Retina (tissue), 1 donor: Measurements from ENCODE around the gene TMTC1.
"Not testable (repeated sequence)": the region's sequence is repeated elsewhere in the genome, so short reads cannot be mapped to it uniquely, and the experiment has no call there.

ENCODE experiments used
- DNase-seq: peaks from one replicate; pipeline ENCODE4 v3.0.0-alpha.2; 2016

Gene TMTC1

GRCh38 chr12:29783773-29784666 lies at the start of gene TMTC1:
TMTC1 (minus strand) TSS chr12:29783942; CDS start chr12:29783751, 191 bp downstream.
- DNase-seq, result peak; percentile 79

- DNase-seq, result no peak
Measured at GRCh38 chr12:29831173-29831572, 47.4 kb upstream of the TMTC1 start.

- DNase-seq, result no peak
Measured at GRCh38 chr12:29830391-29830790, 46.6 kb upstream of the TMTC1 start.

GRCh38 chr12:29818916-29819623 lies 35.3 kb upstream of the TMTC1 start:
- DNase-seq, result no peak

DNA sequence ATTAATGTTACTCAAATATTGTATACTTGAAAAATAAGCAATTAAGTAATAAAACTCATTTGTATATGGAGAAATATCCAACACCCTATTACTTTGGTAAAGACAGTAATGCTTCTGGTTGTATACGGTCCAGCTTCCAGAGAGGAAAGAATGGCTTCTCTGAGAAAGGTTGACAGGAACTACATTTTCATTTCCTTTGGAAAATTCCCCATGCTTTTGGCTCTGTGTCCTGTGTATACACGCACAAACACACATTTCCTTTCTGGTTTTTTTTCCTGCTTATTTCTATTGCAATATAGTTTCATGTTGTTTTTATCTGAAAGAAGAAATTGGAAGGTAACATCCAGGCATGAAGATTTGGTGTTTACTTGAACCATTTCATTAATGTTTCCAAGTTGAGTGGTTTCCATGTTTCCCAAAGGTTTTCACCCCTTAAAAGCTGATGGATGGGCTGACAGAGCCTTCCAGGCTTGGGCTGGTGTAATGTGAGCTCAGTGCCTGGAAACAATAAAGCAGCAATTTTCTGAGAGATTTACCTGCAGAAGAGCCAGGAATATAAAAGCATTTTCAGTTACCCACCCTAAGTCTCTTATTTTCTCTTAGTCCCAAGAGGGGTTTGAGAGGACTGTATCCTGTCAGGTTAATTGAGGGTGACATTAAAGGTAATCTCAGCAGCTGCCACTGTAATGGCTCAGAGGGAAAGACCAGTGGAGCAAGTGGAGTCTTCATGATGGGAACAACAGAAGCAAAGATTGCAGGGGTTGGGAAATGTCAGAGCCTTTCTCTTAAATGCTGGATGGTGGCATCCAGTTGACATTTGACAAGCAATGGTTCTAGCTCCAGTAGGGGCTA lies 33.4 kb upstream of the TMTC1 start:
- DNase-seq, result peak; percentile 25

DNA sequence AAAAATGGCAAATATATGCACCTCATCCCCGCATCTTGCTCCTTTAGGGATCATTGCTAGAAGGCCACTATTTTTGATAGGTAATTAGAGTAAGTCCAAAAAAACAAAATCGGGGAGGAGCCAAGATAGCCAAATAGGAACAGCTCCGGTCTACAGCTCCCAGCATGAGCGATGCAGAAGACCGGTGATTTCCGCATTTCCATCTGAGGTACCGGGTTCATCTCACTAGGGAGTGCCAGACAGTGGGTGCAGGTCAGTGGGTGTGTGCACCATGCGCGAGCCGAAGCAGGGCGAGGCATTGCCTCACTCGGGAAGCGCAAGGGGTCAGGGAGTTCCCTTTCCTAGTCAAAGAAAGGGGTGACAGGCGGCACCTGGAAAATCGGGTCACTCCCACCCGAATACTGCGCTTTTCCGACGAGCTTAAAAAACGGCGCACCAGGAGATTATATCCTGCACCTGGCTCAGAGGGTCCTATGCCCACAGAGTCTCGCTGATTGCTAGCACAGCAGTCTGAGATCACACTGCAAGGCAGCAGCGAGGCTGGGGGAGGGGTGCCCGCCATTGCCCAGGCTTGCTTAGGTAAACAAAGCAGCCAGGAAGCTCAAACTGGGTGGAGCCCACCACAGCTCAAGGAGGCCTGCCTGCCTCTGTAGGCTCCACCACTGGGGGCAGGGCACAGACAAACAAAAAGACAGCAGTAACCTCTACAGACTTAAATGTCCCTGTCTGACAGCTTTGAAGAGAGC lies 26.0 kb upstream of the TMTC1 start:
- not testable (repeated sequence) for DNase-seq

DNA sequence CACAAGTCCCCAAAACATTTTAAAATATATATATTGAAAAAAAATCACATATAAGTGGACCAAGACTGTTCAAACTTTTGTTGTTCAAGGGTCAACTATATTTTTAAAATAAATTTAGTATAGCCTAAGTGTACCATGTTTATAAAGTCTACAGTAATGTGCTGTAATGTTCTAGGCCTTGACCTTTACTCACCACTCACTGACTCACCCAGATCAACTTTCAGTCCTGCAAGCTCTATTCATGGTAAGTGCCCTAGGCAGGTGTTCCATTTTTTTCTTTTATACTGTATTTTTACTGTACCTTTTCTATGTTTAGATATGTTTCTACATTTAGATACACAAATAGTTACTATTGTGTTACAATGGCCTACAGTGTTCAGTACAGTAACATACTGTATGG lies 23.4 kb upstream of the TMTC1 start:
- DNase-seq, result no peak

GRCh38 chr12:29804019-29804418 lies 20.3 kb upstream of the TMTC1 start:
- DNase-seq, result no peak

DNA sequence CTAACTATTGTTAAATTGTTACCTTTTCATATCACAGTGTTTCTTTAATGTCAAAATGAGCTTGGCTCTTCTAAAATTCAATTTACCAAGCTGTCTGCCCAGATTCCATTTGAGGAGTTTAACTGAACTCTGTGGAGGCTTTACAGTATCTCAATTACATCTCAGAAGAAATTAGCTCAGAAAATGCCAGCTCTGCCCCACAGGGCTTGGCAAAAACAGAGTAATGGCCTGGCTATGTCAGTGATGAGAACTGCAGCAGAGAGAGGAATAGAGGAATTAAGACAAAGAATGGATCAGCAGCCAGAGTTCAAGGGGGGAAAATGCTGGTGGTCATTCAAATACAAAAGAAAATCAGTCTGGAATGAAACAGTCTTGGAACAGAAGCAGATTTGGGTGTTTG lies 15.8 kb upstream of the TMTC1 start:
- no peak for DNase-seq

DNA sequence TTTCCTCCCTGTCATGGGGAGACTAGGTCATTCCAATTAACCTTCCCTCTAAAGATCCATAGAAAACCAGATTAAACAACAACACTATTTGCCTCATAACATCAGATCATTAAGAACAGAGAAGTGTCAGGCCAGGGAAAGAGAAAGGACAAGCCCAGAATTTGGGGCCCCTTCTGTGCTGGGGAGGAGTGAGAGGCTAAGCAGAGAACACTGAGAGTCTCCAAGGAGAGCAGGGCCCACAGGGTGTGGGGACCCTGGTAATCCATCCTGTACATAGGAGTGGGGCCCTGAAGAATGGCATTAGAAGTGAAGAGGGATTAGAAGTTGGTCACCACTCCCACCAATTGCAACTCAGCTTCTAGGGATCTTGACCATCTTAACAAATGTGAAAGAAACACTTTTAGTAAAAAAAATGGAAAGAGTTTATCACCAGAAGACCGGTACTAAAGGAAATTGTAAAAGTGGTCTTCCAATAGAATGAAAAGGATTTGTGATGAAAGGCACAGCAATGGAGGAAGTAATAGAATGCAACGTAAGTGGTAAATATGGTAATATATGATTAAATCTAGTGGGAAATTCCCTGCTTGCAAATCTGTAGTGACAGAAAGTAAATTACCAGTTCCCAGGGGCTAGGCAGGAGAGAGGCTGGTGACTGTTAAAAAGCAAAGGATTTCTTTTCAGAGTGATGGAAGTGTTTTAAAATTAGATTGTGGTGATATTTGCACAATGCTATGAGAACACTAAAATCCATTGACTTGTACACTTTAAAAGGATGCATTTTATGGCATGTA lies 14.0 kb upstream of the TMTC1 start:
- no peak for DNase-seq

- no peak for DNase-seq
Measured at GRCh38 chr12:29796823-29797263, 13.1 kb upstream of the TMTC1 start.

DNA sequence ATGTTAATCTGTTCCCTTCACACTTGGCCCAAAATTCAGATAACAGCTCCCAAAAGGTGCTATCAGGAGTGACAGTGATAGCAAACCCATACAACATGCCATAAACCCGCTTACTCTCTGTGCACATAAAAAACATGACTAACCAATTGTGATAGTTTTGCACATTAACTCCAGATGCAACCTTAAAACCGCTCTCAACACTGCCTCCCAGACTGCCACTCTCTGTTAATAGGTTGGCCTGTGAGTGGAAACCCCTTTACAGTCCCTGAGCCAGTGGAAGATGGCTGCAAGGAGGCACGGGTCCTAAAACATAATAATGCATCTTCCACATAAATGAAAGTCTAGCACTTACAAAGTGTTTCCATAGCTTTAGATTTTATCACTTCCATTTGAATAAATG lies 12.0 kb upstream of the TMTC1 start:
- no peak for DNase-seq

GRCh38 chr12:29794862-29795261 lies 11.1 kb upstream of the TMTC1 start:
- no peak for DNase-seq

GRCh38 chr12:29792853-29793252 lies 9.1 kb upstream of the TMTC1 start:
- DNase-seq, result no peak

DNA sequence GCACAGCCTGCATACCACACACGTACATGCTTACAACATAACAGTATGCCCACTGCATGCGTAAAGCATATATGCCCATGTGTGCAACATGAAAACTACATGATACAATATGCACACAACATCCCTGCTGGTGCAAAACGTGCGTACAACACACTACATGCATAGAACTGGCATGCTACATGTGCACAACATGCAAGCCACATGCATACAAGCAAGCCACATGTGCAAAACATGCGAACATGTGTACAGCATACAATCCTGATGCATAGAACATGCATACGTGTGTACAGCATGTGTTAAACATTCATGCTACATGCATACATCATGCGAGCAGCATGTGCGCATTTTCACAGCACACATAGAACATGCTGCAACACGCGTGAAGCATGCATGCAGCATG lies 8.4 kb upstream of the TMTC1 start:
- no peak for DNase-seq

DNA sequence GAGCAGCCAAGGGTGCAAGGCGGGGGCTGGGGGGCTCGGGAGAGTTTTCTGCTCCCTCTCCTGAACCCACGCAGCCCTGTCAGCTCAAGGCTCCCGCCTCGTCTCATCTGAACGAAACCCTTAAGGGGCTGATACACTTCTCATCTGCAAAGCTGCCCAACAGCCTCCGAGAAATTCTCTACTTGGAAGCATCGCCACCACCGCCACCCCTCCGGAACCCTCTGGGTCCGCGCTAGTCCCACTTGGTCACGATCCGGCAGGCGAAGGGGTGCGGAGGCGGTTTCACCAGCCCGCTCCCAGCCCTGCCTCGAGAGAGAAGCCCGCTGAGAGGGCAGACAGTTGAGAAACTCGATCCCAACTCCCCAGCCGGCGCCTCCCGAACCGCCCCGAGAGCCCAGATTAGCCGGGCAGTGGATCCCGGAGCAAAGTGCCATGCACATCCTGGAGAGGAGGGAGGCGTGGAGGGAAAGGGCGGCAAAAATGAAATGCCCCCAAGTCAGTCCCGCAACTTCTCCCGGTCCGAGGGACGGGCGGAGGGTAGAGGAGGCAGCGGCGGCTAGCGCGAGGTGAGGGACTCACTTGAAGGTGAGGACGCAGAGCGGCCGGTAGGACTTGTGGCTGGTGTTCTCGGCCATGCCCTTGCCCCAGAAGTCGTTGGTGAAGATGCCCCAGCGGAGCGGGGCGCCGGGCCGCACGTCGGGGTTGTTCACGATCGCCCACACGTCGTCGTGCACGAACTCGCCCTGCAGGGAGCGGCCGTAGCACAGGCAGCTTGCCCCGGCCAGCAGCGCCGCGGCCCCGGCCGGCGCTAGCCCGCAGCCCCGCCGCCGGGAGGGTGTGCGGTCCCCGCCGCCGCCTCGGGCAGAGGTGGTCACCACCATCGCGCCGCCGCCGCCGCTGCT lies 620 bp downstream of the TMTC1 start:
- DNase-seq, result peak; percentile 86

DNA sequence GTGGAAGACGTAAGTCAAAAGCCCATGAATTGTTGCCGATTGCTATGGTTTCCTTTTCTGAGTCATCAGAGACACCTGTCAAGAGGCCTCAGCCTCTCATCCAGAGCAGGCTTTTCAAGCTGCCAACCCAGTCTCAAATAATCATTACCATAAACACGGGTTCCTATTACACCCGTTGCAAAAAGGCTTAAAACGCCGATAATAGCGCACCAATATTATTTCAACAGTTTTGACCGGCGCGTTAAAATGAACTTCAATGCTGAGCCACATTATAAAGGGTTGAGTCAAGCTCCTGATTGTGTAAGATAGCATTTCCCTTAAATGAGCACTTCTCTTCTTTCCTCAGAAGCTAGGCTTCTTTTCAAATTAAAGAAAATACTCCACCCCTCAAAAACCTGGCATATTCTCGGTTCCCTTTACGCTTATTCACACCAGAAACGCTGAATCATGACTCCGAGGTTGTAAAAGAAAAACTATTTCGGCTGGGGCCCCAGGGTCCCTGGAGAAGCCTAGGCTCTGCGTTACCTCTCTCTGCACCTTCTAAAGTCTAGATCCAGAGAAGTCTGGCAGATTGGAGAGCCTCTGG lies 1.4 kb downstream of the TMTC1 start:
- no peak for DNase-seq

GRCh38 chr12:29781705-29782266 lies 2.0 kb downstream of the TMTC1 start:
- no peak for DNase-seq

GRCh38 chr12:29781188-29781587 lies 2.6 kb downstream of the TMTC1 start:
- peak; percentile 32 for DNase-seq

DNA sequence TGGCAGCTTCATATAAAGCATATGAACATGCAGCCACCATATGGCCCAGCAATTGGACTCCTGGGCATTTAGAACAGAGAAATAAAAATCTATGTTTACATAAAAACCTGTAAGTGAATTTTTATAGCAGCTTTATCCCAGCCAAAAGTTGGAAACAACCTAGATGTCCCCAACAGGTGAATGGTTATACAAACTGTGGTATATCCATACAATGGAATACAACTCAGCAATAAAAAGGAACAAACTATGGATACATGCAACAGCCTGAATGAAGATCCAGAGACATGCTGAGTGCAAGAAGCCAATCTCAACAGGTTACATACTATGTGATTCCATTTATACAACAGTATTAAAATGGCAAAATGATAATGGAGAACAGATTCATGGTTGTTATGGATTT lies 3.7 kb downstream of the TMTC1 start:
- DNase-seq, result no peak
